BLaER1 treated with 17β-estradiol and CSF1 and Interleukin-3, amounts not matched to agents 10 nM and 100 nM (cell line): ENCODE data around the gene CEACAM21.

ENCODE experiments used
- H3K27ac ChIP-seq, 11 experiments: shearing (Covaris generic); formaldehyde crosslinking; 2 replicates each; pipeline ENCODE4 v1.8.1; 2022
- H3K27me3 ChIP-seq, 11 experiments: shearing (Covaris generic); formaldehyde crosslinking; 2 replicates each; pipeline ENCODE4 v1.8.1; 2022
- H3K36me3 ChIP-seq, 11 experiments: shearing (Covaris generic); formaldehyde crosslinking; 2 replicates each; pipeline ENCODE4 v1.8.1; 2022
- H3K4me1 ChIP-seq, 10 experiments: shearing (Covaris generic); formaldehyde crosslinking; 2 replicates each; pipeline ENCODE4 v1.8.1; 2022
- H3K4me2 ChIP-seq, 11 experiments: shearing (Covaris generic); formaldehyde crosslinking; 2 replicates each; pipeline ENCODE4 v1.8.1; 2022
- H3K4me3 ChIP-seq, 10 experiments: shearing (Covaris generic); formaldehyde crosslinking; 2 replicates each; pipeline ENCODE4 v1.8.1; 2022
- H3K9ac ChIP-seq, 11 experiments: shearing (Covaris generic); formaldehyde crosslinking; 2 replicates each; pipeline ENCODE4 v1.8.1; 2022
- H3K9me3 ChIP-seq, 11 experiments: shearing (Covaris generic); formaldehyde crosslinking; replicated peaks in 1 of 11; 2 replicates each; pipeline ENCODE4 v1.8.1; 2022
- H4K20me1 ChIP-seq, 11 experiments: shearing (Covaris generic); formaldehyde crosslinking; 2 replicates each; pipeline ENCODE4 v1.8.1; 2022
- Cebpa-rat ChIP-seq, 11 experiments: shearing (Covaris generic); IDR thresholded peaks; 2 replicates each; pipeline ENCODE4 v1.8.1; 2022

The CEACAM21 gene

GRCh38 chr19:41591951-41592562 lies 16.1 kb downstream of the CEACAM21 start:
- Histone ChIP-seq H3K4me1 (peaks cover 0 to 10% (median 4%) of the 10 kb centered on the region in 10 experiments; a peak in 8 of 20 replicates), H3K9ac (no peak overlapping the region)

GRCh38 chr19:41595258-41595889 lies 19.4 kb downstream of the CEACAM21 start:
- Histone ChIP-seq H3K9me3 (no peaks in the 10 kb centered on the region), H3K4me3 (no peak overlapping the region), H3K9ac (no peak overlapping the region), H4K20me1 (no peaks in the 10 kb centered on the region; a peak in 3 of 22 replicates), H3K27ac (no peak overlapping the region), H3K4me2 (peak overlapping the region in 2 of 11 experiments; percentile 2 to 22; a peak in 2 of 22 replicates), H3K4me1 (peaks cover 0 to 18% (median 4%) of the 10 kb centered on the region in 10 experiments; a peak in 9 of 20 replicates), H3K27me3 (no peaks in the 10 kb centered on the region), H3K36me3 (no peaks in the 10 kb centered on the region)
- TF ChIP-seq Cebpa-rat (IDR thresholded peaks at IDR 0.05), result no peak

More at GRCh38 chr19:41591951-41592562, 16.1 kb downstream of the CEACAM21 start:
- Histone ChIP-seq H3K36me3 (peaks cover 2 to 17% (median 8%) of the 10 kb centered on the region in 11 experiments; a peak in 14 of 22 replicates), H3K4me3 (no peak overlapping the region), H3K27ac (no peak overlapping the region), H3K4me2 (no peak overlapping the region), H4K20me1 (peaks cover 0 to 29% (median 5%) of the 10 kb centered on the region in 11 experiments; a peak in 11 of 22 replicates), H3K9me3 (no peaks in the 10 kb centered on the region), H3K27me3 (no peaks in the 10 kb centered on the region)
- no peak for TF ChIP-seq Cebpa-rat (IDR thresholded peaks at IDR 0.05)

- Histone ChIP-seq H3K4me1 (peaks cover 0 to 18% (median 4%) of the 10 kb centered on the region in 10 experiments; a peak in 9 of 20 replicates), H3K9me3 (no peaks in the 10 kb centered on the region), H4K20me1 (no peaks in the 10 kb centered on the region; a peak in 1 of 22 replicates), H3K4me3 (no peak overlapping the region), H3K9ac (no peak overlapping the region), H3K27ac (no peak overlapping the region), H3K36me3 (no peaks in the 10 kb centered on the region), H3K4me2 (no peak overlapping the region), H3K27me3 (no peaks in the 10 kb centered on the region)
- no peak for TF ChIP-seq Cebpa-rat (IDR thresholded peaks at IDR 0.05)
Observed at GRCh38 chr19:41595890-41596280, 19.9 kb downstream of the CEACAM21 start.

- no peak for TF ChIP-seq Cebpa-rat (IDR thresholded peaks at IDR 0.05)
- Histone ChIP-seq H3K27me3 (no peaks in the 10 kb centered on the region), H3K9ac (no peak overlapping the region; a peak in 1 of 22 replicates), H3K9me3 (no peaks in the 10 kb centered on the region), H4K20me1 (no peaks in the 10 kb centered on the region; a peak in 1 of 22 replicates), H3K4me3 (no peak overlapping the region), H3K27ac (no peak overlapping the region), H3K36me3 (no peaks in the 10 kb centered on the region), H3K4me2 (peak overlapping the region in 4 of 11 experiments; percentile 41 to 76 (median 56); a peak in 6 of 22 replicates), H3K4me1 (peaks cover 0 to 18% (median 4%) of the 10 kb centered on the region in 10 experiments; a peak in 9 of 20 replicates)
Observed at GRCh38 chr19:41597600-41598041, 21.7 kb downstream of the CEACAM21 start.

- Histone ChIP-seq H3K36me3 (no peaks in the 10 kb centered on the region), H3K4me3 (no peak overlapping the region), H4K20me1 (no peaks in the 10 kb centered on the region; a peak in 1 of 22 replicates), H3K9ac (no peak overlapping the region), H3K9me3 (no peaks in the 10 kb centered on the region), H3K27ac (no peak overlapping the region), H3K4me1 (peaks cover 0 to 17% (median 4%) of the 10 kb centered on the region in 10 experiments; a peak in 9 of 20 replicates), H3K4me2 (no peak overlapping the region), H3K27me3 (no peaks in the 10 kb centered on the region)
- TF ChIP-seq Cebpa-rat (IDR thresholded peaks at IDR 0.05), result no peak
Observed at GRCh38 chr19:41599175-41599966, 23.4 kb downstream of the CEACAM21 start.

- Histone ChIP-seq H3K9ac (no peak overlapping the region), H3K27me3 (no peaks in the 10 kb centered on the region), H3K4me1 (peaks cover 0 to 9% (median 0%) of the 10 kb centered on the region in 10 experiments; a peak in 4 of 20 replicates), H3K9me3 (no peaks in the 10 kb centered on the region), H3K4me3 (no peak overlapping the region), H3K4me2 (no peak overlapping the region), H3K36me3 (no peaks in the 10 kb centered on the region), H4K20me1 (no peaks in the 10 kb centered on the region; a peak in 1 of 22 replicates), H3K27ac (no peak overlapping the region)
- no peak for TF ChIP-seq Cebpa-rat (IDR thresholded peaks at IDR 0.05)
Observed at GRCh38 chr19:41601771-41602170, 25.8 kb downstream of the CEACAM21 start.

- no peak for TF ChIP-seq Cebpa-rat (IDR thresholded peaks at IDR 0.05)
- Histone ChIP-seq H4K20me1 (no peaks in the 10 kb centered on the region; a peak in 1 of 22 replicates), H3K4me1 (no peaks in the 10 kb centered on the region), H3K27me3 (no peaks in the 10 kb centered on the region), H3K9ac (no peak overlapping the region), H3K27ac (no peak overlapping the region), H3K36me3 (no peaks in the 10 kb centered on the region), H3K4me3 (no peak overlapping the region), H3K9me3 (0 out of 22 replicates have a peak, but pooled peaks cover 0 to under 1% (median 0%) of the 10 kb centered on the region in 11 experiments), H3K4me2 (no peak overlapping the region)
Observed at GRCh38 chr19:41604831-41605230, 28.9 kb downstream of the CEACAM21 start.

GRCh38 chr19:41606215-41606837 lies 30.4 kb downstream of the CEACAM21 start:
- TF ChIP-seq Cebpa-rat (IDR thresholded peaks at IDR 0.05), result no peak
- Histone ChIP-seq H3K36me3 (no peaks in the 10 kb centered on the region), H3K9me3 (0 out of 22 replicates have a peak, but pooled peaks cover 0 to 5% (median 0%) of the 10 kb centered on the region in 11 experiments), H3K27me3 (no peaks in the 10 kb centered on the region), H3K27ac (no peak overlapping the region), H3K4me1 (no peaks in the 10 kb centered on the region), H3K4me2 (no peak overlapping the region), H4K20me1 (no peaks in the 10 kb centered on the region; a peak in 1 of 22 replicates), H3K4me3 (no peak overlapping the region), H3K9ac (no peak overlapping the region)
